Sciatic nerve (tissue), 2 donors: ENCODE data around the gene PBX1. TPM values are rescaled to one million over a fixed set of nuclear protein-coding genes. Genes with fewer than 3 reads are reported as not detected.

Experiments
- ATAC-seq: fragments of 200-7000 bp; cut with Tn5 transposase; one replicate; pipeline ENCODE4 v1.9.1; 2020; ENCODE audit warnings: mild to moderate bottlenecking, moderate library complexity
- DNase-seq: peaks from one replicate; pipeline ENCODE4 v3.0.0-alpha.2; 2020; ENCODE audit warnings: low spot score
- intact Hi-C: fragments of 100-400 bp; cut with DNase I; formaldehyde crosslinking; loops from one replicate; pipeline ENCODE4 v1.14.2; 2022
- total RNA-seq: library from RNA; stranded (reverse); fragmentation: NEBNext Ultra II Directional; extraction: Animal tissue kit (Norgen Biotek cat#: 25700); gene quantifications from one replicate; pipeline ENCODE4 v1.2.1, GENCODE V29; 2021
- donor health status: DM: no; HTN: no; CAD: no.
- donor health status: DM: no; HTN: no; CAD: no.

The PBX1 gene
- total RNA-seq, 1 donor from 2014 or later, result 72.9 TPM

- intact Hi-C loops, result no loop called here
- ATAC-seq, result no peak
- no peak for DNase-seq
Observed at GRCh38 chr1:164562511-164562910, 3.5 kb downstream of the PBX1 start.

- intact Hi-C loops, result no loop called here
- no peak for ATAC-seq
- no peak for DNase-seq
Observed at GRCh38 chr1:164562947-164563520, 4.0 kb downstream of the PBX1 start.

GRCh38 chr1:164563721-164564360 lies 4.9 kb downstream of the PBX1 start:
- intact Hi-C loops, result no loop called here
- ATAC-seq (no peak), DNase-seq (no peak)

- intact Hi-C loops, result no loop called here
- DNase-seq (no peak), ATAC-seq (no peak)
Observed at GRCh38 chr1:164564378-164564777, 5.4 kb downstream of the PBX1 start.

- DNase-seq (no peak), ATAC-seq (no peak)
- intact Hi-C loops, result no loop called here
Observed at GRCh38 chr1:164565357-164565756, 6.4 kb downstream of the PBX1 start.

- ATAC-seq, result no peak
- DNase-seq, result no peak
- intact Hi-C loops, result no loop called here
Observed at GRCh38 chr1:164567774-164568173, 8.8 kb downstream of the PBX1 start.

GRCh38 chr1:164569241-164569640 lies 10.3 kb downstream of the PBX1 start:
- intact Hi-C loops, result no loop called here
- no peak for ATAC-seq
- no peak for DNase-seq

- ATAC-seq, result peak; percentile 45
- intact Hi-C loops, result no loop called here
Observed at GRCh38 chr1:164569866-164570265, 10.9 kb downstream of the PBX1 start.

GRCh38 chr1:164571333-164571732 lies 12.3 kb downstream of the PBX1 start:
- DNase-seq, result no peak
- intact Hi-C loops, result no loop called here
- ATAC-seq, result no peak

More at GRCh38 chr1:164569866-164570265, 10.9 kb downstream of the PBX1 start:
- DNase-seq, result no peak

GRCh38 chr1:164575356-164575886 lies 16.4 kb downstream of the PBX1 start:
- DNase-seq (no peak), ATAC-seq (no peak)
- intact Hi-C loops, result no loop called here

GRCh38 chr1:164576291-164577271 lies 17.6 kb downstream of the PBX1 start:
- intact Hi-C loops, result no loop called here
- ATAC-seq, result peak; percentile 58
- DNase-seq, result no peak

- DNase-seq, result no peak
- ATAC-seq, result no peak
- intact Hi-C loops, result no loop called here
Observed at GRCh38 chr1:164577291-164577690, 18.3 kb downstream of the PBX1 start.

- no peak for ATAC-seq
- intact Hi-C loops, result no loop called here
- DNase-seq, result no peak
Observed at GRCh38 chr1:164578479-164579200, 19.7 kb downstream of the PBX1 start.

GRCh38 chr1:164579381-164579780 lies 20.4 kb downstream of the PBX1 start:
- intact Hi-C loops, result no loop called here
- DNase-seq (no peak), ATAC-seq (no peak)

- no peak for DNase-seq
- intact Hi-C loops, result no loop called here
Observed at GRCh38 chr1:164581762-164582161, 22.8 kb downstream of the PBX1 start.

GRCh38 chr1:164583196-164583595 lies 24.2 kb downstream of the PBX1 start:
- intact Hi-C loops, result no loop called here
- DNase-seq, result no peak
- no peak for ATAC-seq

More at GRCh38 chr1:164581762-164582161, 22.8 kb downstream of the PBX1 start:
- ATAC-seq, result no peak

- DNase-seq (no peak), ATAC-seq (no peak)
- intact Hi-C loops, result no loop called here
Observed at GRCh38 chr1:164583835-164584539, 25.0 kb downstream of the PBX1 start.

- ATAC-seq, result no peak
- intact Hi-C loops, result no loop called here
- no peak for DNase-seq
Observed at GRCh38 chr1:164586591-164586990, 27.6 kb downstream of the PBX1 start.
